IMR-90 (cell line): Measurements from ENCODE around the gene CCDC117. TPM values are rescaled to one million over a fixed set of nuclear protein-coding genes. Genes with fewer than 3 reads are reported as not detected.

ENCODE experiments used
- BHLHE40 ChIP-seq: fragments of 150-350 bp; IDR thresholded peaks from 2 replicates; pipeline ENCODE4 v1.6.1; 2016; ENCODE audit warnings: mild to moderate bottlenecking, low read depth, low read length
- CEBPB ChIP-seq: IDR thresholded peaks from 2 replicates; pipeline ENCODE4 v1.6.1; 2012; ENCODE audit warnings: low read depth, low read length, improper control_type of control experiment
- MAFK ChIP-seq: IDR thresholded peaks from 2 replicates; pipeline ENCODE4 v1.6.1; 2012; ENCODE audit warnings: low read depth, low read length, improper control_type of control experiment
- RCOR1 ChIP-seq: IDR thresholded peaks from 2 replicates; pipeline ENCODE4 v1.6.1; 2012; ENCODE audit warnings: mild to moderate bottlenecking, low read length, improper control_type of control experiment; ENCODE audit not compliant: insufficient replicate concordance
- polyA plus RNA-seq, 3 experiments: library from polyadenylated mRNA; depleted of rRNA; stranded (reverse); fragments of >200 nt; gene quantifications; 2 replicates each; pipeline ENCODE4 v1.2.3, GENCODE V29; 2012; ENCODE audit warnings: low replicate concordance in 1 of 3
- total RNA-seq: library from RNA; depleted of rRNA; stranded (reverse); fragments of >200 nt; gene quantifications from 2 replicates; pipeline ENCODE4 v1.2.3, GENCODE V29; 2012
- TF ChIP-seq, protein P1 (sequence below): conservative IDR thresholded peaks from 2 replicates; pipeline ENCODE4 v1.5.1; 2012; ENCODE audit warnings: mild to moderate bottlenecking, low read depth, low read length, improper control_type of control experiment

Gene CCDC117
- total and polyA plus RNA-seq, 2 of the 4 experiments (the other 2 are of a cell fraction): 5.9 to 7.0 TPM

GRCh38 chr22:28772633-28773460 lies at the start of gene CCDC117 (continued):
- TF ChIP-seq, protein P1, sequence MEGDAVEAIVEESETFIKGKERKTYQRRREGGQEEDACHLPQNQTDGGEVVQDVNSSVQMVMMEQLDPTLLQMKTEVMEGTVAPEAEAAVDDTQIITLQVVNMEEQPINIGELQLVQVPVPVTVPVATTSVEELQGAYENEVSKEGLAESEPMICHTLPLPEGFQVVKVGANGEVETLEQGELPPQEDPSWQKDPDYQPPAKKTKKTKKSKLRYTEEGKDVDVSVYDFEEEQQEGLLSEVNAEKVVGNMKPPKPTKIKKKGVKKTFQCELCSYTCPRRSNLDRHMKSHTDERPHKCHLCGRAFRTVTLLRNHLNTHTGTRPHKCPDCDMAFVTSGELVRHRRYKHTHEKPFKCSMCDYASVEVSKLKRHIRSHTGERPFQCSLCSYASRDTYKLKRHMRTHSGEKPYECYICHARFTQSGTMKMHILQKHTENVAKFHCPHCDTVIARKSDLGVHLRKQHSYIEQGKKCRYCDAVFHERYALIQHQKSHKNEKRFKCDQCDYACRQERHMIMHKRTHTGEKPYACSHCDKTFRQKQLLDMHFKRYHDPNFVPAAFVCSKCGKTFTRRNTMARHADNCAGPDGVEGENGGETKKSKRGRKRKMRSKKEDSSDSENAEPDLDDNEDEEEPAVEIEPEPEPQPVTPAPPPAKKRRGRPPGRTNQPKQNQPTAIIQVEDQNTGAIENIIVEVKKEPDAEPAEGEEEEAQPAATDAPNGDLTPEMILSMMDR: peak; percentile 45
- no peak for TF ChIP-seq MAFK
- TF ChIP-seq BHLHE40: no peak
- TF ChIP-seq CEBPB: no peak
- peak; percentile 73 for TF ChIP-seq RCOR1
